GM04503 (cell line): ENCODE data around the gene SINHCAF.
"Not testable (repeated sequence)": the region's sequence is repeated elsewhere in the genome, so short reads cannot be mapped to it uniquely, and the experiment has no call there.

Experiments
- DNase-seq: peaks from one replicate; pipeline ENCODE4 v3.0.0-alpha.2; 2012; ENCODE audit warnings: low read depth

Gene SINHCAF

GRCh38 chr12:31308116-31308515 lies 17.8 kb downstream of the SINHCAF start:
- DNase-seq: no peak

- no peak for DNase-seq
These were observed 19.1 kb downstream of the SINHCAF start for GRCh38 chr12:31306866-31307265.

GRCh38 chr12:31303466-31303865 lies 22.5 kb downstream of the SINHCAF start:
- DNase-seq: no peak

GRCh38 chr12:31301311-31301710 lies 24.6 kb downstream of the SINHCAF start:
- no peak for DNase-seq

- DNase-seq: no peak
These were observed 25.2 kb downstream of the SINHCAF start for GRCh38 chr12:31300783-31301182.

GRCh38 chr12:31300341-31300740 lies 25.6 kb downstream of the SINHCAF start:
- DNase-seq: no peak

GRCh38 chr12:31298922-31299321 lies 27.0 kb downstream of the SINHCAF start:
- DNase-seq: no peak

- no peak for DNase-seq
These were observed 27.4 kb downstream of the SINHCAF start for GRCh38 chr12:31298515-31298910.

- no peak for DNase-seq
These were observed 28.1 kb downstream of the SINHCAF start for GRCh38 chr12:31297572-31298514.

- DNase-seq: no peak
These were observed 36.5 kb downstream of the SINHCAF start for GRCh38 chr12:31289441-31289840.

- no peak for DNase-seq
These were observed 37.6 kb downstream of the SINHCAF start for GRCh38 chr12:31288381-31288780.

GRCh38 chr12:31280183-31280582 lies 45.8 kb downstream of the SINHCAF start:
- DNase-seq: no peak

- DNase-seq: no peak
These were observed 46.5 kb downstream of the SINHCAF start for GRCh38 chr12:31279390-31279924.

- no peak for DNase-seq
These were observed 47.1 kb downstream of the SINHCAF start for GRCh38 chr12:31278832-31279231.

- no peak for DNase-seq
These were observed 47.5 kb downstream of the SINHCAF start for GRCh38 chr12:31278424-31278823.

GRCh38 chr12:31277081-31277480 lies 48.9 kb downstream of the SINHCAF start:
- DNase-seq: no peak

- no peak for DNase-seq
These were observed 50.5 kb downstream of the SINHCAF start for GRCh38 chr12:31275491-31275890.

- no peak for DNase-seq
These were observed 51.2 kb downstream of the SINHCAF start for GRCh38 chr12:31274520-31275300.

- DNase-seq: not testable (repeated sequence)
These were observed 52.2 kb downstream of the SINHCAF start for GRCh38 chr12:31273794-31274193.

- no peak for DNase-seq
These were observed 53.2 kb downstream of the SINHCAF start for GRCh38 chr12:31272607-31273225.

- DNase-seq: no peak
These were observed 58.0 kb downstream of the SINHCAF start for GRCh38 chr12:31267966-31268365.

GRCh38 chr12:31265722-31266121 lies 60.2 kb downstream of the SINHCAF start:
- no peak for DNase-seq
